KOPT-K1 (cell line): Measurements from ENCODE around the gene CLCN5.
"Not testable (repeated sequence)": the region's sequence is repeated elsewhere in the genome, so short reads cannot be mapped to it uniquely, and the experiment has no call there.

Experiments used
- H3K27ac ChIP-seq: fragments of 200-600 bp; sonication (generic); 2 replicates; pipeline ENCODE4 v1.5.1; 2016; ENCODE audit warnings: antibody characterized with exemption, mild to moderate bottlenecking, low read depth, low read length; ENCODE audit not compliant: poor library complexity, severe bottlenecking
- H3K36me3 ChIP-seq: fragments of 200-600 bp; sonication (generic); 2 replicates; pipeline ENCODE4 v1.5.1; 2017; ENCODE audit warnings: antibody characterized with exemption, mild to moderate bottlenecking, low read length, moderate library complexity; ENCODE audit not compliant: insufficient read depth
- H3K9me3 ChIP-seq: fragments of 200-600 bp; sonication (generic); 2 replicates; pipeline ENCODE4 v1.5.1; 2017; ENCODE audit warnings: antibody characterized with exemption, low read length, mild to moderate bottlenecking; ENCODE audit not compliant: insufficient read depth, poor library complexity, severe bottlenecking

CLCN5 gene

GRCh38 chrX:50000937-50001542 lies 78.6 kb downstream of the CLCN5 start:
- no peaks in the 10 kb centered on the region for H3K9me3 ChIP-seq
- H3K36me3 ChIP-seq = no peaks in the 10 kb centered on the region
- no peak overlapping the region for H3K27ac ChIP-seq

DNA sequence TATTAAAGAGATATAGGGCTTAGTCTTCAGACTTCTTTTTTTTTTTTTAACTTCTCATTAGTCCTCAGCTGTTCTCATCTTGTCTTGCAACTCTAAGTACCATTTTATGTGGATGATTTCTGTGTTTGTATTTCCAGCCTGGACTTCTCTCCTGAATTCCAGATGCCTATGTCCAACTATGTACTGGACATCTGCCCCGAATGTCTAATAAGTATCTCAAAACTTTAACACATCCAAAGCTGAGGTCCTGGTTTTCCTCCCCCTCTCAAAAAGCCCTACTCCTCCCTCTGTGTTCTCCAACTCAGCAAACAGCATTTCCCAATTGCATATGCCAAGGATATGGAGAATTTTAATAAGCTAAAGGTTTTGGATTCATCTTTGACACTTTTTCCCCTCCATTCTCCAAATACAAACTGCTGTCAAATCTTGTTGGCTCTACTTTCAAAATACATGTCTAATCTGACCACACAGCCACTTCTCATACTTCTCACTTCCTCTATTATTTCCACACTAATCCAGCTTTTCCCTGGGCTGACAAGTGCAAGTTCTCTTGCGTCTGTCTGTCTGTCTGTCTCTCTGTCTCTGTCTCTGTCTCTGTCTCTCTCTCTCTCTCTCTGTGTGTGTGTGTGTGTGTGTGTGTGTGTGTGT lies 79.8 kb downstream of the CLCN5 start:
- no peak overlapping the region for H3K27ac ChIP-seq
- no peaks in the 10 kb centered on the region for H3K36me3 ChIP-seq
- H3K9me3 ChIP-seq = no peaks in the 10 kb centered on the region

DNA sequence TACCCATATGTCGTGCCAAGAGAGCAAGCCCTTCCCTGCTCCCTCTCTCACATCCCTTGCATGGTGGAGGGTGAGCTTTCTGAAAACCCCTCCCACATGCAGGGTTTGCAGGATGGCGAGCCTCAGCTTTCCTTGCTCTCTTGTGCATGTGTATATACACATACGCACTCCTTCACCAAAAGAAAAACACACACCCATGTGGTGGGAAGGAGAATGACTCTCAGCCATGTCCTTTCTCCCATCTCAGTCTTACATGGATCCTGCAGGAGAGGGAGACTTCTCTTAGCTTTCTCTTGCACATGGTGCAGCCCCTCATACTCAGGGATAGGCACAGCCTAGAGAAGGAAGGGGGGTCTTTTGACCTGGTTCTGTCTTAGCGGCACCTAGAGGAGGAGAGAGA lies 81.1 kb downstream of the CLCN5 start:
- no peaks in the 10 kb centered on the region for H3K36me3 ChIP-seq
- H3K9me3 ChIP-seq = no peaks in the 10 kb centered on the region
- no peak overlapping the region for H3K27ac ChIP-seq

GRCh38 chrX:50003927-50004326 lies 81.5 kb downstream of the CLCN5 start:
- Histone ChIP-seq H3K9me3 (no peaks in the 10 kb centered on the region), H3K27ac (no peak overlapping the region), H3K36me3 (no peaks in the 10 kb centered on the region)

- H3K9me3 ChIP-seq, H3K27ac ChIP-seq, H3K36me3 ChIP-seq: not testable (repeated sequence)
Measured at GRCh38 chrX:50025591-50025990, 103.2 kb downstream of the CLCN5 start.

- H3K9me3 ChIP-seq = no peaks in the 10 kb centered on the region
- H3K27ac ChIP-seq = no peak overlapping the region
- no peaks in the 10 kb centered on the region for H3K36me3 ChIP-seq
Measured at GRCh38 chrX:50035126-50035525, 112.7 kb downstream of the CLCN5 start.

- Histone ChIP-seq H3K9me3 (no peaks in the 10 kb centered on the region), H3K36me3 (no peaks in the 10 kb centered on the region), H3K27ac (no peak overlapping the region)
Measured at GRCh38 chrX:50036426-50036825, 114.0 kb downstream of the CLCN5 start.

DNA sequence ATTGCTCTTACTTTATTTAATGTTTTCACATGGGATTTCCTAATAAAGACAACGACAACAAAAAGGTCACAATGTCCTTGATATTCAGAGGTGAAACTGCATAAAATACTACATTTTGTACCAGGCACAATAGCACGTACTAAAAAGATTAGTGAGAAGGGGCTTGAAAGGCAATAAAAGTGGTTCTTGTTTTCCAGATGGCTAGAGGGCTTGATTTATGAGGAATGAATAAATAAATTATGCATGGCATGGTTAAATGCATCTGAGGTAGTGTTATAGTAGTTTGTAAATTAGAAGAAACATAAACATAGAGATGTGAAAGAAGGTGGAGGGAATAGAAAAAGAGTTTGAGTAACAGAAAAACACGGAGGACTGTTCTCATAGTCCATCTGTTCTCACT lies 123.4 kb downstream of the CLCN5 start:
- Histone ChIP-seq H3K27ac (no peak overlapping the region), H3K9me3 (no peaks in the 10 kb centered on the region), H3K36me3 (no peaks in the 10 kb centered on the region)

GRCh38 chrX:50049228-50049627 lies 126.8 kb downstream of the CLCN5 start:
- Histone ChIP-seq H3K9me3 (no peaks in the 10 kb centered on the region), H3K27ac (no peak overlapping the region), H3K36me3 (no peaks in the 10 kb centered on the region)

- no peaks in the 10 kb centered on the region for H3K9me3 ChIP-seq
- no peak overlapping the region for H3K27ac ChIP-seq
- H3K36me3 ChIP-seq = no peaks in the 10 kb centered on the region
Measured at GRCh38 chrX:50054147-50054546, 131.8 kb downstream of the CLCN5 start.

DNA sequence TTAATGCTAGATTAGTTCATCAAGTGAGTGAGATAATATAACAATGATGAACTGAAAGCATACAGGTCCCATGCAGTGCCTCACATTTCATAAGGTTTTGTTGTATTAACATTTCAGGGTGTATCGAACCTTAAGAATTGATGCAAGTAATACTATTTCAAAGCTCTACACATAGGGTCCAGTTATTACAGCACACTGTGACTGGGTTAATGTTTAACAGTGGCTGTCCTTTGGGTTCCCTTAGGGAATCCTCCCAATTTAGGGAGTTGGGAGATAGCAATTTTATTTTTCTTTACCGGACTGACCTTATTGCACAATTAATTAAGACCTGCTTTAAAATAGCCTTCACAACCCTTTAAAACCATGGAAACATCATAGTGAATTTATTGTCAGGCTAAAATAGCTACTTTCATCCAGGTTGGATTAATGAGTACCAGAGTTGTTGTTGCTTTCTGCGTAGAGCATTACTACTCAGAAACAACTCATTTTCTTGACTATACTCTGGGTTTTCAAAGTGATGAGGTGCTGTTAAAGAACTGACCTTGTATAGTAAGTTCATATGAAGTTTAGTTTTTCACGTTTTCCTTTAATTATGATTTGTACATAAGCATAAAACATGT lies 144.0 kb downstream of the CLCN5 start:
- Histone ChIP-seq H3K27ac (no peak overlapping the region), H3K36me3 (no peaks in the 10 kb centered on the region), H3K9me3 (no peaks in the 10 kb centered on the region)

DNA sequence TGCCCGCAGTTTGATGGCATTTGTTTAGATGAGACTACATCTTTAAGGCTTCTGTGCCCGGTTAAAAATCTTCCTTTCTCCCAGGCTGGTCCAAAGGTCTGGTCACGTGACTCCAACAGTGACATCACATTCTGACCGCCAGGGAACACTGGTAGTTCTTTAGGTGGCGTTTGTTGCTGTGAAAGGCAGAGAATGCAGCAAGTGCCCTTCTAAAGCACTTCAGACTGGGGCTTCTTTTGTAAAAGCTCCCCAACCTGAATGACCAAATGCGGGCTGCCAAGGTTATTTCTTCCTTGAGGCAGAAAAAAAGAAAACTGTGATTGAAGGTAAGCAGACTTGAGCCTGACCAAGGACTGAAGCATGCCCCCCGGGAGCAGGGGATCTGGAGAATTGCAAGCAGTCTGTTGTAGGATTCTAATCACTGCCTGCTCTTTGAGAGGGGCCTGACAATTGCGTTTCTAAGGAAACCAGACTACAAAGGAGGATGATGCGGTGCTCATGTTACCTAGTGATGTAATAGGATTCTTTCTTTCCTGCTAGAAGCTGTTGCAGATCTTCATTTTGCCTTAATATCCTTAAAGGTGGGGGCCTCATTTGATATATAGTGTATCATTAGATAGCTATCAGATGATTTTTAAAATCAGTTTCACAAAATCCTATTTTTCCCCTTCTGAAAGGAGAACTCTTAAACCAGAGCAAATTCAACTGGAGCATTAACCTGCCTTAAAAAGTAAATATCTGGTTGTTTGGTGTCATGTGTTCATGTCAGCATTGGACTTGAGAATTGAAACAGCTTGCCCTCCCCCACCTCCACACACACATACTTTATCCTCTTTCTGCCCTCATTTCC lies 145.3 kb downstream of the CLCN5 start:
- Histone ChIP-seq H3K27ac (no peak overlapping the region), H3K36me3 (no peaks in the 10 kb centered on the region), H3K9me3 (no peaks in the 10 kb centered on the region)

GRCh38 chrX:50068285-50068563 lies 145.8 kb downstream of the CLCN5 start:
- no peaks in the 10 kb centered on the region for H3K9me3 ChIP-seq
- H3K27ac ChIP-seq = no peak overlapping the region
- no peaks in the 10 kb centered on the region for H3K36me3 ChIP-seq

GRCh38 chrX:50068893-50069292 lies 146.5 kb downstream of the CLCN5 start:
- H3K36me3 ChIP-seq = no peaks in the 10 kb centered on the region
- no peaks in the 10 kb centered on the region for H3K9me3 ChIP-seq
- H3K27ac ChIP-seq = no peak overlapping the region

DNA sequence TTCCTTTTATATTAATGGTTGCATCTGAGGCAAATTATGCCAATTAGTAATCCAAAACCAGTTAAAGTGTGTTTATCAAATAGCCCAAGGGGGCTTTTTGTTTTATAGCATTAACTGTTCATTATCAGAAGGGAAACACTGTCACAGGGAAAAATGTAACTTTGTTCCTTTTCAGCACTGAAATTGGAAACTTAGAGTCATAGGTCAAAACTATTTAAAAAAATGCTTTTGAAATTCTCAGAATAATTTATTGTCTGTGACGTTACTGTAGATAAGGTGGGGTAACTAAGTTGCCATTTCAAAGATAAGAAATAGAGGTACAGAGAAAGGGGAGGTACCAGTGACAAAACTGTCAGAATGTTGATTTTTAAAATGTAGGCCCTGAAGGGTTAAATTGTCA lies 149.1 kb downstream of the CLCN5 start:
- no peaks in the 10 kb centered on the region for H3K36me3 ChIP-seq
- H3K27ac ChIP-seq = no peak overlapping the region
- no peaks in the 10 kb centered on the region for H3K9me3 ChIP-seq
